ENCODE results near the gene HNRNPF. TPM values are rescaled to one million over a fixed set of nuclear protein-coding genes. Genes with fewer than 3 reads are reported as not detected.
A peak's percentile ranks its signal among the peaks of the same experiment; 100 is the strongest.

The HNRNPF gene
- total RNA-seq, 4 donors from 2014 or later: 145 to 177 (median 160) TPM

- TF ChIP-seq POLR2A (IDR thresholded peaks at IDR 0.05) (no peak), CTCF (IDR thresholded peaks at IDR 0.05) (peak in 1 of 6 experiments; percentile 5)
- H3K27me3 ChIP-seq: no peaks in the 10 kb centered on the region
- peak overlapping the region; percentile 67 to 80 (median 77) for H3K4me3 ChIP-seq
- H3K9me3 ChIP-seq: no peaks in the 10 kb centered on the region
- H3K4me1 ChIP-seq: peaks cover 0 to 30% (median 20%) of the 10 kb centered on the region in 4 donors
- H3K27ac ChIP-seq: peak overlapping the region; percentile 99 to 100 (median 99)
- peak in 2 of 3 donors; percentile 27 to 64 for DNase-seq
- H3K36me3 ChIP-seq: no peaks in the 10 kb centered on the region
Observed at GRCh38 chr10:43408331-43408709, 666 bp downstream of the HNRNPF start.

- Histone ChIP-seq H3K9me3 (no peaks in the 10 kb centered on the region), H3K4me1 (peaks cover 0 to 36% (median 23%) of the 10 kb centered on the region in 4 donors), H3K27ac (peak overlapping the region; percentile 99 to 100 (median 99)), H3K36me3 (no peaks in the 10 kb centered on the region), H3K4me3 (peak overlapping the region; percentile 67 to 80 (median 77)), H3K27me3 (no peaks in the 10 kb centered on the region)
- peak; percentile 93 to 98 (median 94) for DNase-seq
- TF ChIP-seq CTCF (IDR thresholded peaks at IDR 0.05) (peak; percentile 21 to 47 (median 32)), POLR2A (IDR thresholded peaks at IDR 0.05) (peak; percentile 67 to 85)
Observed at GRCh38 chr10:43407576-43408330, 1.2 kb downstream of the HNRNPF start.

GRCh38 chr10:43407148-43407575 is 1.8 kb downstream of the HNRNPF start:
- Histone ChIP-seq H3K27me3 (no peaks in the 10 kb centered on the region), H3K27ac (peak overlapping the region; percentile 99 to 100 (median 99)), H3K36me3 (no peaks in the 10 kb centered on the region), H3K4me1 (peaks cover 0 to 42% (median 25%) of the 10 kb centered on the region in 4 donors), H3K4me3 (peak overlapping the region; percentile 67 to 80 (median 77)), H3K9me3 (no peaks in the 10 kb centered on the region)
- DNase-seq: peak; percentile 42 to 80 (median 75)
- TF ChIP-seq POLR2A (IDR thresholded peaks at IDR 0.05) (no peak), CTCF (IDR thresholded peaks at IDR 0.05) (no peak)

DNA sequence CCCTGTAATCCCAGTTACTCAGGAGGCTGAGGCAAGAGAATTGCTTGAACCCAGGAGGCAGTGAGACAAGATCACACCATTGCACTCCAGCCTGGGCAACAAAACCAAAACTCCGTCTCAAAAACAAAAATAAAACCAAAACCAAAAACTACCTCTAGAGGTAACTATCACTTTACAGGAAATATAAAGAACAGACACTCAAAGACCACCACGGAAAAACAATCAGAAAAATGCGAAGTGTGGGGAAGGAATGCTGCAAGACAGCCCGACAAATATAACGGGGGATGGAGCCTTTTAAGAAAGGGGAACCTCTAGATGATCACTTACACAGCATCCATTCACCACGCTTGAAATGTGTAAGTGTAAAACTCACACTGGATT is 4.3 kb downstream of the HNRNPF start:
- peaks cover 0 to 63% (median 30%) of the 10 kb centered on the region in 4 donors for H3K4me1 ChIP-seq
- peak overlapping the region; percentile 34 to 99 (median 66) for H3K27ac ChIP-seq
- H3K4me3 ChIP-seq: peak overlapping the region in 3 of 4 donors; percentile 22 to 25 (median 23)
- no peaks in the 10 kb centered on the region for H3K27me3 ChIP-seq
- no peaks in the 10 kb centered on the region for H3K36me3 ChIP-seq
- DNase-seq: no peak
- TF ChIP-seq CTCF (IDR thresholded peaks at IDR 0.05) (no peak), POLR2A (IDR thresholded peaks at IDR 0.05) (no peak)
- H3K9me3 ChIP-seq: no peaks in the 10 kb centered on the region

DNA sequence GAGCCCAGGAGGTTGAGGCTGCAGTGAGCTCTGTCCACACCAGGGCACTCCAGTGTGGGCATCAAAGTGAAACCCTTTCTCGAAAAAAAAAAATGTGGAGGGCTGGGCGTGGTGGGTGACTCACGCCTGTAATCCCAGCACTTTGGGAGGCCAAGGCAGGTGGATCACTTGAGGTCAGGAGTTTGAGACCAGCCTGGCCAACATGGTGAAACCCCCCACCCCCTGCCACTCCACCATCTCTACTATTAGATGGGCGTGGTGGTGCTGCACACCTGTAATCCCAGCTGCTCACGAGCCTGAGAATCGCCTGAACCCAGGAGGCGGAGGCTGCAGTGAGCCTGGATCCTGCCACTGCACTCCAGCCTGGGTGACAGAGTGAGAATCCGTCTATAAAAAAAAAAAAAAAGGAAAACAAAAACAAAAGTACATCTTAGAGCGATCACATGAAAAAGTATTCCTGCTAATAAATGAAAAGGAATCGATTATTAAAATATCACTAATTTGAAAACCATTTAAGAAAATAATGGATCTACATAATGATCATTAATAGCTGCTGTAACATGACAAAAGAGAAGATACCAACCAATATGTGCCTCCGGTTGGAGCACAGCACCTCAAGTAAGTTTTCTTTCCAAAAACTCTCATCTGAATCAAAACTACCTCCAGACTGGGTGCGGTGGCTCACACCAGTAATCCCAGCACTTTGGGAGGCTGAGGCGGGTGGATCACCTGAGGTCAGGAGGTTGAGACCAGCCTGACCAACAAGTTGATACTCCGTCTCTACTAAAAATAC is 4.9 kb downstream of the HNRNPF start:
- H3K4me3 ChIP-seq: peak overlapping the region in 3 of 4 donors; percentile 22 to 25 (median 23)
- H3K4me1 ChIP-seq: peaks cover 3 to 69% (median 33%) of the 10 kb centered on the region in 4 donors
- H3K27me3 ChIP-seq: no peaks in the 10 kb centered on the region
- peak overlapping the region; percentile 34 to 99 (median 66) for H3K27ac ChIP-seq
- no peaks in the 10 kb centered on the region for H3K9me3 ChIP-seq
- TF ChIP-seq POLR2A (IDR thresholded peaks at IDR 0.05) (peak in 1 of 2 donors; percentile 13), CTCF (IDR thresholded peaks at IDR 0.05) (peak in 1 of 6 experiments; percentile 20)
- no peaks in the 10 kb centered on the region for H3K36me3 ChIP-seq
- peak in 1 of 3 donors; percentile 14 for DNase-seq

All from Peyer's patch (tissue), 4 donors.